ENCODE measurements around the gene PDE4D.
A peak's percentile ranks its signal among the peaks of the same experiment; 100 is the strongest.

PDE4D gene

GRCh38 chr5:59616413-59616812, 277.1 kb downstream of the PDE4D start:
- no peak overlapping the region for H2AK5ac ChIP-seq (ENCODE audit: low read depth, low read length)

GRCh38 chr5:59615272-59615671, 278.3 kb downstream of the PDE4D start:
- Histone ChIP-seq H3K9ac (ENCODE audit: low read depth, low read length, poor library complexity) (no peak overlapping the region), H3K4me1 (ENCODE audit: control insufficient read depth in 2 of 2, insufficient read depth in 1 of 2, low read depth in 1 of 2, low read length in 2 of 2) (peaks cover 1 to 3% of the 10 kb centered on the region in 2 donors), H2AK5ac (ENCODE audit: low read depth, low read length) (no peak overlapping the region), H3K4me3 (ENCODE audit: low read length in 2 of 2) (no peak overlapping the region), H2BK15ac (ENCODE audit: low read length) (no peak overlapping the region), H3K4ac (ENCODE audit: low read length) (no peak overlapping the region), H4K91ac (ENCODE audit: low read depth, low read length, poor library complexity) (no peak overlapping the region), H3K9me3 (replicated peaks in 1 of 2; ENCODE audit: control insufficient read depth in 2 of 2, insufficient read depth in 1 of 2, low read depth in 1 of 2, low read length in 2 of 2) (no peaks in the 10 kb centered on the region), H2BK12ac (ENCODE audit: low read length) (no peak overlapping the region), H3K27me3 (ENCODE audit: control insufficient read depth in 3 of 3, insufficient read depth in 3 of 3, low read depth in 1 of 3, low read length in 3 of 3) (no peaks in the 10 kb centered on the region), H3K27ac (replicated peaks; ENCODE audit: low read length) (no peak overlapping the region), H2BK5ac (ENCODE audit: low read length) (no peak overlapping the region), H2BK120ac (ENCODE audit: low read depth, low read length) (no peak overlapping the region), H4K8ac (ENCODE audit: low read depth, low read length) (no peak overlapping the region), H2AFZ (ENCODE audit: low read length) (peak overlapping the region; percentile 52), H3K14ac (ENCODE audit: low read length) (no peak overlapping the region), H3K4me2 (ENCODE audit: insufficient read depth, low read length, poor library complexity, severe bottlenecking) (no peak overlapping the region), H3K18ac (ENCODE audit: low read length) (no peak overlapping the region), H3K36me3 (replicated peaks in 1 of 2; ENCODE audit: control insufficient read depth in 2 of 2, insufficient read depth in 2 of 2, low read length in 2 of 2) (no peaks in the 10 kb centered on the region), H3K23ac (ENCODE audit: low read depth, low read length, poor library complexity) (no peak overlapping the region), H3K79me1 (ENCODE audit: low read depth, low read length) (no peaks in the 10 kb centered on the region)
- no peak for DNase-seq (ENCODE audit: low spot score)
- WGBS, 2 donors (ENCODE audit: extremely low coverage in 2 of 2, insufficient read length in 2 of 2, insufficient replicate concordance in 1 of 2), result no CpG with 5 or more reads among the region's 1 CpG

More at GRCh38 chr5:59616413-59616812, 277.1 kb downstream of the PDE4D start:
- Histone ChIP-seq H3K36me3 (replicated peaks in 1 of 2; ENCODE audit: control insufficient read depth in 2 of 2, insufficient read depth in 2 of 2, low read length in 2 of 2) (no peaks in the 10 kb centered on the region), H2BK120ac (ENCODE audit: low read depth, low read length) (no peak overlapping the region), H3K4me1 (ENCODE audit: control insufficient read depth in 2 of 2, insufficient read depth in 1 of 2, low read depth in 1 of 2, low read length in 2 of 2) (peaks cover 1 to 3% of the 10 kb centered on the region in 2 donors), H3K18ac (ENCODE audit: low read length) (no peak overlapping the region), H3K9ac (ENCODE audit: low read depth, low read length, poor library complexity) (no peak overlapping the region), H3K4me2 (ENCODE audit: insufficient read depth, low read length, poor library complexity, severe bottlenecking) (no peak overlapping the region), H3K9me3 (replicated peaks in 1 of 2; ENCODE audit: control insufficient read depth in 2 of 2, insufficient read depth in 1 of 2, low read depth in 1 of 2, low read length in 2 of 2) (no peaks in the 10 kb centered on the region), H4K8ac (ENCODE audit: low read depth, low read length) (no peak overlapping the region), H3K14ac (ENCODE audit: low read length) (no peak overlapping the region), H3K27ac (replicated peaks; ENCODE audit: low read length) (no peak overlapping the region), H3K79me1 (ENCODE audit: low read depth, low read length) (no peaks in the 10 kb centered on the region), H3K23ac (ENCODE audit: low read depth, low read length, poor library complexity) (no peak overlapping the region), H3K4me3 (ENCODE audit: low read length in 2 of 2) (no peak overlapping the region), H2BK12ac (ENCODE audit: low read length) (no peak overlapping the region), H2BK15ac (ENCODE audit: low read length) (no peak overlapping the region), H2AFZ (ENCODE audit: low read length) (no peak overlapping the region), H4K91ac (ENCODE audit: low read depth, low read length, poor library complexity) (no peak overlapping the region), H3K27me3 (ENCODE audit: control insufficient read depth in 3 of 3, insufficient read depth in 3 of 3, low read depth in 1 of 3, low read length in 3 of 3) (no peaks in the 10 kb centered on the region), H3K4ac (ENCODE audit: low read length) (no peak overlapping the region), H2BK5ac (ENCODE audit: low read length) (no peak overlapping the region)
- no peak for DNase-seq (ENCODE audit: low spot score)
- WGBS, 2 donors (ENCODE audit: extremely low coverage in 2 of 2, insufficient read length in 2 of 2, insufficient replicate concordance in 1 of 2), result no CpG with 5 or more reads among the region's 1 CpG

- H2BK15ac ChIP-seq (ENCODE audit: low read length), result no peak overlapping the region
- H2BK12ac ChIP-seq (ENCODE audit: low read length), result no peak overlapping the region
- no peaks in the 10 kb centered on the region for H3K27me3 ChIP-seq (ENCODE audit: control insufficient read depth in 3 of 3, insufficient read depth in 3 of 3, low read depth in 1 of 3, low read length in 3 of 3)
- H2BK5ac ChIP-seq (ENCODE audit: low read length), result no peak overlapping the region
- no peak overlapping the region for H4K8ac ChIP-seq (ENCODE audit: low read depth, low read length)
- no peaks in the 10 kb centered on the region for H3K36me3 ChIP-seq (replicated peaks in 1 of 2; ENCODE audit: control insufficient read depth in 2 of 2, insufficient read depth in 2 of 2, low read length in 2 of 2)
- no peak overlapping the region for H2BK120ac ChIP-seq (ENCODE audit: low read depth, low read length)
- H2AK5ac ChIP-seq (ENCODE audit: low read depth, low read length), result no peak overlapping the region
- no peak overlapping the region for H3K4me2 ChIP-seq (ENCODE audit: insufficient read depth, low read length, poor library complexity, severe bottlenecking)
- no peak overlapping the region for H3K14ac ChIP-seq (ENCODE audit: low read length)
- DNase-seq (ENCODE audit: low spot score), result no peak
- no peaks in the 10 kb centered on the region for H3K4me1 ChIP-seq (ENCODE audit: control insufficient read depth in 2 of 2, insufficient read depth in 1 of 2, low read depth in 1 of 2, low read length in 2 of 2)
- no peak overlapping the region for H2AFZ ChIP-seq (ENCODE audit: low read length)
- no CpG with 5 or more reads among the region's 4 CpGs for WGBS, 2 donors (ENCODE audit: extremely low coverage in 2 of 2, insufficient read length in 2 of 2, insufficient replicate concordance in 1 of 2)
- no peak overlapping the region for H3K4me3 ChIP-seq (ENCODE audit: low read length in 2 of 2)
- no peak overlapping the region for H3K4ac ChIP-seq (ENCODE audit: low read length)
- H3K18ac ChIP-seq (ENCODE audit: low read length), result no peak overlapping the region
- no peak overlapping the region for H3K23ac ChIP-seq (ENCODE audit: low read depth, low read length, poor library complexity)
- no peak overlapping the region for H4K91ac ChIP-seq (ENCODE audit: low read depth, low read length, poor library complexity)
- no peaks in the 10 kb centered on the region for H3K9me3 ChIP-seq (replicated peaks in 1 of 2; ENCODE audit: control insufficient read depth in 2 of 2, insufficient read depth in 1 of 2, low read depth in 1 of 2, low read length in 2 of 2)
- no peak overlapping the region for H3K9ac ChIP-seq (ENCODE audit: low read depth, low read length, poor library complexity)
- H3K79me1 ChIP-seq (ENCODE audit: low read depth, low read length), result no peaks in the 10 kb centered on the region
- H3K27ac ChIP-seq (replicated peaks; ENCODE audit: low read length), result no peak overlapping the region
These were observed 283.8 kb downstream of the PDE4D start for GRCh38 chr5:59609501-59610265.

GRCh38 chr5:59608745-59609144, 284.8 kb downstream of the PDE4D start:
- H2AFZ ChIP-seq (ENCODE audit: low read length), result no peak overlapping the region
- H2BK5ac ChIP-seq (ENCODE audit: low read length), result no peak overlapping the region
- H4K8ac ChIP-seq (ENCODE audit: low read depth, low read length), result no peak overlapping the region
- no peak overlapping the region for H2BK12ac ChIP-seq (ENCODE audit: low read length)
- no peak overlapping the region for H2AK5ac ChIP-seq (ENCODE audit: low read depth, low read length)
- H3K27ac ChIP-seq (replicated peaks; ENCODE audit: low read length), result no peak overlapping the region
- no peak overlapping the region for H2BK15ac ChIP-seq (ENCODE audit: low read length)
- H3K4ac ChIP-seq (ENCODE audit: low read length), result no peak overlapping the region
- no peaks in the 10 kb centered on the region for H3K27me3 ChIP-seq (ENCODE audit: control insufficient read depth in 3 of 3, insufficient read depth in 3 of 3, low read depth in 1 of 3, low read length in 3 of 3)
- WGBS, 2 donors (ENCODE audit: extremely low coverage in 2 of 2, insufficient read length in 2 of 2, insufficient replicate concordance in 1 of 2), result no CpG with 5 or more reads among the region's 2 CpGs
- no peak for DNase-seq (ENCODE audit: low spot score)
- H3K4me3 ChIP-seq (ENCODE audit: low read length in 2 of 2), result no peak overlapping the region
- no peaks in the 10 kb centered on the region for H3K79me1 ChIP-seq (ENCODE audit: low read depth, low read length)
- no peaks in the 10 kb centered on the region for H3K9me3 ChIP-seq (replicated peaks in 1 of 2; ENCODE audit: control insufficient read depth in 2 of 2, insufficient read depth in 1 of 2, low read depth in 1 of 2, low read length in 2 of 2)
- no peak overlapping the region for H4K91ac ChIP-seq (ENCODE audit: low read depth, low read length, poor library complexity)
- H3K36me3 ChIP-seq (replicated peaks in 1 of 2; ENCODE audit: control insufficient read depth in 2 of 2, insufficient read depth in 2 of 2, low read length in 2 of 2), result no peaks in the 10 kb centered on the region
- H3K4me1 ChIP-seq (ENCODE audit: control insufficient read depth in 2 of 2, insufficient read depth in 1 of 2, low read depth in 1 of 2, low read length in 2 of 2), result no peaks in the 10 kb centered on the region
- no peak overlapping the region for H3K23ac ChIP-seq (ENCODE audit: low read depth, low read length, poor library complexity)
- H3K9ac ChIP-seq (ENCODE audit: low read depth, low read length, poor library complexity), result no peak overlapping the region
- no peak overlapping the region for H3K18ac ChIP-seq (ENCODE audit: low read length)
- H2BK120ac ChIP-seq (ENCODE audit: low read depth, low read length), result no peak overlapping the region
- no peak overlapping the region for H3K4me2 ChIP-seq (ENCODE audit: insufficient read depth, low read length, poor library complexity, severe bottlenecking)
- no peak overlapping the region for H3K14ac ChIP-seq (ENCODE audit: low read length)
